Measurements from ENCODE around the gene C3orf38.

C3orf38 gene

DNA sequence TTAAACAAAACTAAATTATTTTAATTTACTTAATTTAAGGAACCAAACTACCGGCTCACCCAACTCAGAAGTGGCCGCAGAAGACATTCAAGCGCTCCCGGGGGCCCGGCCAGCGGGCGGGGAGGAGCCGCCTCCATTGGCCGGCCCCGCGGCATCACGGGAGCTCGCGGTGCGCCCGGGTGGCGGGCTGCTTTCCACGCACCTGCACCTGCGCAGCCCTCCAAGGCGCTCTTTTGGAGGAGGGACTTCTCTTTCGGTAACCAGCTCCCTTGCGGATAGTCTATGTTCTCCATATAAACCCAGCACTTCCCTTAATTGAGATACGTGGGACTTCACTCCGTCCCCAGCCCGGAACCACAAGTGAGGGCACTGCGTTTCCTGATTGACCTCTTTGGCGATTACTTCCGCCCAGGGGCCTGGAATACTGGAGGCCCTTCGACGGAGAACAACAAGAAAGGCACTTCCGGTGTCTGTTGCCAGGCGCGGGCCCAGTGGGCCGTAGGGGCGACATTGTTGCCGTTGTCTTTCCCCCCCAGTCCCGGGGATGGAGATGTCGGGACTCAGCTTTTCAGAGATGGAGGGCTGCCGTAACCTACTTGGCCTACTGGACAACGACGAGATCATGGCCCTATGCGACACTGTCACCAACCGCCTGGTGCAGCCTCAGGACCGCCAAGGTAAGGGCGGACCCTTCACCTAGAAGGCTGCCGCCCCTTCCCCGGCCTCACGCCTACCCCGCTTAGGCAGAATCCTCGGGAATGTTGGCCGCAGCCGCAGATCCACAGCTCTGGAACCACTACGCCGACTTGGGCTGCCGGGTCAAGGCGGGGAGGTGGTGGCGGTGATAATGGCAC lies at the start of gene C3orf38:
C3orf38 (plus strand) TSS at position 451 of the 854 bp plus-strand sequence; CDS start at position 545, 94 bp downstream.
- TF ChIP-seq, protein P1, sequence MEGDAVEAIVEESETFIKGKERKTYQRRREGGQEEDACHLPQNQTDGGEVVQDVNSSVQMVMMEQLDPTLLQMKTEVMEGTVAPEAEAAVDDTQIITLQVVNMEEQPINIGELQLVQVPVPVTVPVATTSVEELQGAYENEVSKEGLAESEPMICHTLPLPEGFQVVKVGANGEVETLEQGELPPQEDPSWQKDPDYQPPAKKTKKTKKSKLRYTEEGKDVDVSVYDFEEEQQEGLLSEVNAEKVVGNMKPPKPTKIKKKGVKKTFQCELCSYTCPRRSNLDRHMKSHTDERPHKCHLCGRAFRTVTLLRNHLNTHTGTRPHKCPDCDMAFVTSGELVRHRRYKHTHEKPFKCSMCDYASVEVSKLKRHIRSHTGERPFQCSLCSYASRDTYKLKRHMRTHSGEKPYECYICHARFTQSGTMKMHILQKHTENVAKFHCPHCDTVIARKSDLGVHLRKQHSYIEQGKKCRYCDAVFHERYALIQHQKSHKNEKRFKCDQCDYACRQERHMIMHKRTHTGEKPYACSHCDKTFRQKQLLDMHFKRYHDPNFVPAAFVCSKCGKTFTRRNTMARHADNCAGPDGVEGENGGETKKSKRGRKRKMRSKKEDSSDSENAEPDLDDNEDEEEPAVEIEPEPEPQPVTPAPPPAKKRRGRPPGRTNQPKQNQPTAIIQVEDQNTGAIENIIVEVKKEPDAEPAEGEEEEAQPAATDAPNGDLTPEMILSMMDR (IDR thresholded peaks at IDR 0.05; ENCODE audit: low read depth, low read length): no peak
- peak within 1 kb of the TSS; percentile 74 for H3K4me3 ChIP-seq (ENCODE audit: low read depth, low read length)

DNA sequence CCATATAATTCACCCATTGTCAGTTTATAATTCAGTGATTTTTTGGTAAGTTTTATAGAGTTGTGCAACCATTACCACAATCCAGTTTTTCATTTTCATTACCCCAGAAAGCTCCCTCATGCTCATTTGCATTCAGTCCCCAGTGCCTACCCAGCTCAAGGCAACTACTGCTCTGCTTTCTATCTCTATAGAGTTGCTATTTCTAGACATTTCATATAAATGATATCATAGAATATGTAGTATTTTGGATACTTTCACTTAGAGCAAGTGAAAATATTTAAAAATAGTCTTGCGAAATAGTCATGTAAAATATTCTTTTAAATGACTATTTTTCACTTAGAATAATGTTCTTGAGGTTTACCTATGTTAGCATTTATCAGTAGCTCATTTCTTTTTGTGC lies 48.6 kb upstream of the C3orf38 start:
- TF ChIP-seq, protein P1 (IDR thresholded peaks at IDR 0.05; ENCODE audit: low read depth, low read length): no peak
- H3K4me3 ChIP-seq (ENCODE audit: low read depth, low read length): no peak overlapping the region

DNA sequence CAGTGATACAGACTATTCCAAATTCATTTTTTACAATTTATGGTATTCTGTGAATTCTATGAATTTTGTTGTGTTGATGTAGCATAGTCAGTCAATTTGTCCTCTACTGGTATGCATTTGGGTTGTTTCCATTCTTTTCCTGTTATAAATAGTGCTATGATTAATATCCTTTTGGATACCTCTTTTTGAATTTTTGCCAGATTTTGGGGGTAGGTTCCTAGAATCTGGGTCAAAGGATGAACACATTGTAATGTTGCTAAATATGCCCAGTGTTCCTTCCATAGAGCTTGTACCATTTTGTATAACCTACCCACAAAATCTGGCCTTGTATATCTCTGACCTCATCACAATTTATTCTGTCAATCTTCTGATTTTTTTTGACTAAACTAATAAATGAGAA lies 44.4 kb upstream of the C3orf38 start:
- no peak overlapping the region for H3K4me3 ChIP-seq (ENCODE audit: low read depth, low read length)
- TF ChIP-seq, protein P1 (IDR thresholded peaks at IDR 0.05; ENCODE audit: low read depth, low read length): no peak

DNA sequence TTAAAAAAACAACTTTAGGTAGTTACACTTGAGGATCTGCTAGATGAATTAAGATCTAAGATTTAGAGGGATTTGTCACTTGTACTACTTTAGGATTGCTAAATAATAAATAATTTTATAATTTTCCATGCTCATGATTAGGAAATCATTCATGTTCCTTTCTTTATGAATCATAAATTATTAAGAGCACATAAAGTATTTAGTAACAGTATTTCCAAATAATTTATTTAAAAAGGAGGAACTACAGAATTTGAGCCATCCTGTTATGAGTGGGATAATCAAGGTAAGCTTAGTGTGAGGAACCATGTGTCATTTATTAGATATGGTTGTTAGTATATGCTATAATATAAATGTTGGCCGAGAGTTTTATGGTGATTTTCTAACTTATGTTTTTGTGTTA lies 37.5 kb upstream of the C3orf38 start:
- no peak overlapping the region for H3K4me3 ChIP-seq (ENCODE audit: low read depth, low read length)
- TF ChIP-seq, protein P1 (IDR thresholded peaks at IDR 0.05; ENCODE audit: low read depth, low read length): no peak

DNA sequence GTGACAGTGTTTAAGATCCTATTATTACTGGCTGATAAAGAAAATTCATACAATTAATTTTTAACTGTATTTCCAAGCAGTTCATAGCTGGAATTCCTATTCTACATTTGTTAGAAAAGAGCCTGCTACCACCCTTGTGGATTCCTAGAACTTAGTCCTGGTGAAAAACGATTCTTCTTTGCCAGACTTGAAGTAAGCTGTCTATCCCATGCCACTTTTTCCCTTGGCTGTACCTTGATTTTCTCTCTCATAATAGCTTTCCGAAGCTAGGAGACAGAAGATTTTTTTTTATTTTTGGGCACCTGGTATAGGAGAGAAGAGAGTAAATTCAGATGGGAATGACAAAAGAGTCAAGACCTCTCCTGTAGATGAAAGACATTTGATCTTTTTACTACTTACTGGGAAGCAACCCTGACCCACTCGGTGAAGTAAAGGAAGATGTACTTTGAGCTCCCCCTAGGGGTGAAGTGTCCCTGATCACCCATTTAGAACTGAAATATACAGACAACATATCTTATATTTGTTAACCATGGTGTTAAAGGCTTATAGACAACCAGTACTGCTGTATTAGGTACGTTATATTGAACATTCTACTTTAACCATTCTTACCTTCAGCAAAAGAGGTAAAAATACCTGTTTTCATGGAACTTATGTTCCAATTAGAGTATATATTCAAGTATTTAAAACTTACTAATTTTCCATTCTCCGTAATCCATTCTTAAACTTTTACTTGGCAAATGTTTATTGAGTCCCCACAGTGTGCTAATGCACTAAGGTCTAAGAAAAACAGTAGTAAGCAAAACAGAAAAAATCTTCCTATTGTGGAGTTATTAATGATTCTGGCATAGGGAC lies 36.2 kb upstream of the C3orf38 start:
- no peak overlapping the region for H3K4me3 ChIP-seq (ENCODE audit: low read depth, low read length)
- TF ChIP-seq, protein P1 (IDR thresholded peaks at IDR 0.05; ENCODE audit: low read depth, low read length): peak; percentile 61

DNA sequence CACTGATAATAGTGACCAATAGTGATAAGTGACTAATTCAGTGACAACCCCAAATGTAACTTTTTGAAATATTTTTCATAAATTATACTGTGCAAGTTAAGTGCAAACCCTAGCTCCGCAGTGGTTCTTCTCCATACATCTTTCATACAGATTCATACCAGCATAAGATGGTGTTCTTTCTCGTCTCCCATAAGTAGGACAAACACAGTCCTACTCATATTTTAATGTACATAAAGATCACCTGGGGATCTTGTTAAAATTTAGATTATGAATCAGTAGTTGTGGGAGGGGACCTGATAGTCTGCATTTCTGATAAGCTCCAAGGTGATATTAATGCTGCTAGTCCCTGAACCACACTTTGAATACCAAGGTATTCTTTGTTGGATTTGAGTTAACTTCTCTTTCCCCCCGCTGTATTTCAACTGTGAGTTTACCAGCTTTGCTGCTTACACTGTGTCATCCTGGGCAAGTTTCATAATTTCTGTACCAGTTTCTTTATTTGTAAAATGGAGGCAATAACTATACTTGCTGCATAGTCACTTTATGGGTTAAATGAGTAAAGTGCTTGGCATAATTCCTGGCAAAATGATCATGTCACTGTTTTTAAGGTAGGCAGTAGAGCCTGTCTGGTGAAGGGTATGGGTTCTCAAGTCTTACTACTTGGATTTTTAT lies 34.7 kb upstream of the C3orf38 start:
- TF ChIP-seq, protein P1 (IDR thresholded peaks at IDR 0.05; ENCODE audit: low read depth, low read length): no peak
- no peak overlapping the region for H3K4me3 ChIP-seq (ENCODE audit: low read depth, low read length)

Measured in WI38 (cell line).